Measurements from ENCODE around the gene AHCYL1.
A peak's percentile ranks its signal among the peaks of the same experiment; 100 is the strongest.

The AHCYL1 gene

GRCh38 chr1:110060662-110061060 lies 76.1 kb downstream of the AHCYL1 start:
- no peak for DNase-seq (ENCODE audit: low spot score)
- no peak for FAIRE-seq

GRCh38 chr1:110061341-110061740 lies 76.8 kb downstream of the AHCYL1 start:
- no peak for FAIRE-seq
- DNase-seq (ENCODE audit: low spot score): no peak

GRCh38 chr1:110062612-110063011 lies 78.0 kb downstream of the AHCYL1 start:
- FAIRE-seq (no peak), DNase-seq (ENCODE audit: low spot score) (no peak)

- DNase-seq (ENCODE audit: low spot score) (no peak), FAIRE-seq (peak; percentile 42)
Observed at GRCh38 chr1:110063781-110064180, 79.2 kb downstream of the AHCYL1 start.

- DNase-seq (ENCODE audit: low spot score) (no peak), FAIRE-seq (peak; percentile 35)
Observed at GRCh38 chr1:110064576-110065337, 80.2 kb downstream of the AHCYL1 start.

- FAIRE-seq: peak; percentile 37
- peak; percentile 33 for DNase-seq (ENCODE audit: low spot score)
Observed at GRCh38 chr1:110065841-110066240, 81.3 kb downstream of the AHCYL1 start.

- FAIRE-seq (no peak), DNase-seq (ENCODE audit: low spot score) (no peak)
Observed at GRCh38 chr1:110067479-110067892, 82.9 kb downstream of the AHCYL1 start.

- FAIRE-seq (no peak), DNase-seq (ENCODE audit: low spot score) (no peak)
Observed at GRCh38 chr1:110067893-110068645, 83.5 kb downstream of the AHCYL1 start.

- FAIRE-seq: no peak
- no peak for DNase-seq (ENCODE audit: low spot score)
Observed at GRCh38 chr1:110068646-110069403, 84.3 kb downstream of the AHCYL1 start.

- DNase-seq (ENCODE audit: low spot score): no peak
- no peak for FAIRE-seq
Observed at GRCh38 chr1:110069404-110070281, 85.1 kb downstream of the AHCYL1 start.

- FAIRE-seq (no peak), DNase-seq (ENCODE audit: low spot score) (no peak)
Observed at GRCh38 chr1:110070282-110070669, 85.7 kb downstream of the AHCYL1 start.

- no peak for DNase-seq (ENCODE audit: low spot score)
Observed at GRCh38 chr1:110070671-110071242, 86.2 kb downstream of the AHCYL1 start, which contains the start of gene ALX3. TSS of gene ALX3 (minus strand) at chr1:110070672. CDS start at chr1:110070612, 60 bp downstream.

More at GRCh38 chr1:110070671-110071242, 86.2 kb downstream of the AHCYL1 start, which contains the start of gene ALX3:
- FAIRE-seq: peak; percentile 42

All from urothelium cell line (cell line).